Stimulated activated CD4-positive, alpha-beta T cell treated with anti-CD3 and anti-CD28 coated beads, Interleukin-2, amount 100 ng/mL, for 48 hours (primary cell): ENCODE data around the gene ALG6.
A peak's percentile ranks its signal among the peaks of the same experiment; 100 is the strongest.

Experiments used
- DNase-seq, 2 donors: peaks; one replicate each; pipeline ENCODE4 v3.0.0-alpha.2; 2020

The ALG6 gene

DNA sequence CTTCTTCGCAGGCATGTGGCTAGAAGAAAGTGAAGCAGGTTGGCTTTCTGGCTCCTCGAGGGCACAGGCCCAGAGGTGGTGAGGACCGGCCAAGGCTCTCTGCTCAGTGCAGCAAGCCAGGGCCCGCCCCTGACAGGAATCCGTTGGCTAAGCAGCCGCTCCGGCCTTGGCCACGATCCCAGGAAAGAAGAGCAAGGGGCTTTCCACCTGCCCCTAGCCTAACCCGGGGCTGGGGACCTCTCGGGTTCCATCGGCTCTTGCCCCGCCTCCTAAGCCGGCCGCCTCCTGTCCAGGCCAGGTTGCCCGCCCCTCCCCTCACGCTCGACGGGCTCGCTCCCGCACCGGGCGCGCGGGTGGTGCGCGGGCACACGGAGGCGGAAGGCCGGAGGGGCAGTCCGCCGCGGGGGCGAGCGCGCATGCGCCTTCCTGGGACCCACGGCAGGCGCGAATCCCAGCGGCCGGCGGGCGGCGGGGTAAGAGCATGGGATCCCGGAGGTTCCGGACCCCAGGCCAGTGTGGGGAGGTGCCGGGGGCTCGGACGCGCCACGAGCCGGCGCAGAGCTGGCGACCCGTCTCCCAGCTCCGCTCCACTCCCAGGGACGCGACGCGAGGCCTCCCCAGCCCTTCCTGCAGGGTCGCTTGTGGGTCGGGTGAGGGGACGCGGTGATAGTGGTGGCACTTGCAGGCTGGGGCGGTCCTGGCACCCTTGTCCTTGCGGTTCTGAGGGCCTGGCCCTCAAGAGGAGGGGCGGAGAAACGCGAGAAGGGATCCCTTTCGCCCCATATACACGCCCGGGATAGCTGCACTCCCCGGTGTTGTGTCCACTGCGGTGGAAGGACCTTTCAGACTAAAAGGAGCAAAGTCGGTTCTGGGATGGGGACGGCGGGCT is at the start of gene ALG6:
TSS of gene ALG6 (plus strand) at position 413 of the 889 bp plus-strand sequence. CDS start 3,351 bp downstream, outside the sequence.
- DNase-seq, result peak; percentile 91 to 92

DNA sequence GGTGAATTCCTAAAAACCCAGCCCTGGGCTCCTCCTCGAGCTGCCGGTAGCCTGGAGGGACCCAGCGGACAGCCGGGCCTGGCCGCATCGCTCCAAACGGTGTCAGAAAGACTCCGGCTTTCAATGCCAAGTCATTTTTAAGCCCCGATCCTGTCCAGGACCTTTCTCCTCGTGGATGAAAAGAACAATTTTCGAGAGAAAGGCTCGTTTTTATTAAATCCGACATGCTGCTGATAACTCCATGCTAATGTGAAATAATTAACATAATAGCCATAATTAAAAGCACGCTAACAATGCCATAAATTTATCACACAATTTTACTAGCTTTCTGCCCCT is 49.6 kb upstream of the ALG6 start:
- DNase-seq, result no peak

DNA sequence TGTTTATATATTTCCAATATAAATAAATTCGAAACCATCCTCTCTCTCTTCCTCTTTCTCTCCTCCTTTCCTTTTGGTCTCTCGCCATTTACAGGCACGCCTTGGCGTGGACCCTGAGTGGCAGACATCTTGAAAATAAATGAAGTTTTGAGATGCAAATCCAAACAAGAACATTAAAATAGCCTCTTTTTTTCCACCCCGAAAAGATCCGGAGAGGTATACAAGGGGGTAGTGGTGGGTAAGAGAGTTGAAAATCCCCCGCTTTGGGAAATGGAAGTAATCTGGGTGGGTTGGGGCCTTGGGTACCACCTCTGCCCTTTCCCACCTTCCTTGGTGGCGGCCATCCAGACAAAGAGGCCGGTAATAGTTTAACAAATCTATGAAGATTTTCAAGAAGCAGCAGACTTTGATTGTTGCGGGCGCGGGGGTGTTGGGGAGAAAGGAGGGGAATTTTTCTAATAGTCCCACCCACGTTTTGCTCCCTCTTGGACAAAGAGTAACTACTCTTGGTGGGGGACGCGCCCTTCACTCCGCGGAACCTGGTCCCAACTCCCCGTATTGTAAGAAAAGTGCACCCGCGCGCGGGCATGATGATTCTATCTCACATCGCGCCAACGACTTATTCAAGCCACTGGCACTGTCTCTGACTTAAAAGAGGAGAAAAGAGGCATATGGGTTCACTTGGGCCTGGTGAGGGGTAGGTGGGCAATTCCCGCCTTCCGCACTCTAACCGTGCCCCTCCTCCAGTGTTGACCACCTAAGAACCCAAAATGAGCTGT is 49.0 kb upstream of the ALG6 start:
- no peak for DNase-seq

DNA sequence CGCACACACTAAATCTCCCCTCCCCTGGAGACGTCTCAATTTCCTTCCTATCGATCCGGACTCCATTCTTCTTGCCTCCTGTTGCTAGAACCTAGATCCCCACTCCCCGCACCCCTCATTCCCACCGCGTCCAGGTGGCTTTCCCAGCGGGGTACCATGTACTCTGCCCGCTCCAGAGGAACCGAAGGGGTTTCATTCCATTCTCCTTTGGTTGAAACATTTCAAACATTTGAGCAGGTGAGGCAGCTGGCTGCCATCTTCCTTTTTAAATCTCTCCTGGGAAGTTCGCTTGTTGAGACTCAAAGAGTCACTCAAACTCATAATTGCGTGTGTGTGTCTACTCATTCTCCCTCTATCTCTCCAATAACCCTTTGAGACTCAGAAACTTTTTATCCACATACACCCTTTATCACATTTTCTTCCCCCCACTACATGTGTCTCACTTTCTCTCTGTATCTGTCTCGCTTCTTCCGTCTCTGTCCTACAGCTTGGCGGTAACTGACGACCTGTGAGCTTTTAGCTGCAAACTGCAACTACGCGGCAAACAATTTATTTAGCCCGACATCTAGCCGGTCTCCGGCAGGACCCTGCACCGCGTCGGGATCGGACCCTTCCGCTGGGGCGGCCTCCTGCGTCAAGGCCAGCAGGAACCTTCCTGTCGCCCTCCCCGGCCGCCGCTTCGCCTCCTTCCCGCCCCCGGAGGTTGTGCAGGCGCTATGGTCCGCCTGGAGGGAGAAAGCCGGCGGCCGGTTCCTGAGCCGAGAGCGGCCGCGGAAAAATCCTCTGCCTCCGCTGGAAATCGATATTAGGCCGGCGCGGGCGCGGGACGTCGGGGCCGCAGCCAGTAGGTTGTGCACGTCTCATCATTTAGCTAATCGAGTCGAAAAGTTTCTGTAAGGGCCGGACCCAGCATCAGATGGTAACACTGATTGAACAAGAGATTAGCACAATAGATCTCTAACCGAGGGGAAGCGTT is 48.1 kb upstream of the ALG6 start:
- no peak for DNase-seq

DNA sequence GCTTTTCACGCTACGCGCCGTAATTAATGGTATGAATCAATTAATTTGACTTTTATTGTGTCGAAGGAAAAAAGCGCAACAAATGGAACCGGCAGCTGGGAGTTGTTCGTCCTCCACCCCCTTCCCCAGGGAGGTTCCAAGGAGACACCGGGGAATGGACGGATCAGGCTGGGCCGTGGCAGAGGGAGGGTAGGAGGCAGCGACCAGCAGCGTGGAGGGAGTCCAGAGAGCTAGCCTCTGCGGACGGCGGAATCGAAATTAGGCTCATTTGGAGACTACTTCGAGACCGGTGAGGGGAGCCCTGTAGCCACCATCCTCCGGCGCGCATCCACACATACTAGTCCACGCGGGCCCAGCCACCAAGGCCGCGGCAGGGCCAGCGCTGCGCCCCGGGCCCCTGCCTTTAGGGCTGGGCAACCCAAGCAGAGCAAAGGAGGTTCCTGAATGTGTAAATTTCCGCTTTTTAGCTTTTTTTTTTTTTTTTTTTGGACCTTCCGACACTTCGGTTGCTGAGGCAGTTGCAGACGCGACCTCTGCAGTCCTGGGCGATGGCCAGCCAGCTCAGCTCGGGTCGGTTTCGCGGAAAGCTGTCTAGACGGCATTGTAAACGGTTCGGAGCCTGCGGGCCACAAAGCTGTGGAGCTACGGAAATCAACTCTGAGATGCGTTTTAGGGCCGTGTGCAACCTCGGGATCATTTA is 47.3 kb upstream of the ALG6 start:
- no peak for DNase-seq

DNA sequence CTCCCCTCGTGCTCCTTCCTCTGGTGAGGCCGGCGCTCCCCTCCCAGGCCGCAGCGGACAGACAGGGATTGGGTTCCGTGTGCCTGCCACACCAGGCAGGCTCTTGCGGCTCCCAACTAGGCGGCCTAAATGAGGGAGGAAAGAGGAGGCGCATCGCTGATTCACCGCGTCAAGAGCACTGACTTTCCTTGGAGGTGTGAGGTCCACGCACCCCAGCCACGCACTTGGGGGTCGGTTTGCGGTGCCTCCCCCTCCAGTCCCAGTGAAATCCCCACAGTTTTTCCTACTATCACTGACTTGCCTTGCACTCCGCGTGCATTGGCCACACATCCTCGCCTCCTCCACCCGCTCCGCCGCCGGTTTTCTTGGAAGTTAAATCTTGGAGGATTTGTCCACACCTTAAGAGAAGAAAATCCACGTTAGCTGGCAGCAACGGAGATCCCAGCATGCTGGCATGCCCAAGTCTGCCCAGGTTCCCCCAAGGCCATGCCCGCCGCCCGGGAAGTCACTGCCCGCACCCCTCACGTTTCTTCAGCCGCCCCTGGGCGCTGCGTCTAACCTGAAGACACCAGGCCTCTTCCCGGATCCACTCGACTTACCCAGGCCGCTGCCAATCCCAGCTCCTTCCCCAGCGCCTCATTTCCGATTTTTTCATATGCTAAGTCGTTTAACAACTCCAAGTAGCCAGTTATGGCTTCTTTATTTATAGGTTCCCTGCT is 46.2 kb upstream of the ALG6 start:
- no peak for DNase-seq

DNA sequence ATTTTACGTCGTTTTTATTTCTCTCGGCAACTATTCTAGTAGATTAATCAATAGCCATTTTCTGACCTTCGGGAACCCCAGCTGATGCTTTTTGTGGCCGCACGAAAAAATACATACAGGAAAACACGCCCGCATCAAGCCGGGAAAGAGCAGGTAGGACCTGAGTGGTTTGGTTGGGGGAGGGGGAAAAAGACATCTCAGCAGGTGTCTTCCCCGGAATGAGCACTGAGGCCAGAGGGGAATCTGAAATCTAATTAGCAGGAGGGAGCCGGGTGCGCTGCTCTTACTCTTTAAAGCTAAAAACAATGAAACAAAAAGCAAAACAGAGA is 45.7 kb upstream of the ALG6 start:
- no peak for DNase-seq

DNA sequence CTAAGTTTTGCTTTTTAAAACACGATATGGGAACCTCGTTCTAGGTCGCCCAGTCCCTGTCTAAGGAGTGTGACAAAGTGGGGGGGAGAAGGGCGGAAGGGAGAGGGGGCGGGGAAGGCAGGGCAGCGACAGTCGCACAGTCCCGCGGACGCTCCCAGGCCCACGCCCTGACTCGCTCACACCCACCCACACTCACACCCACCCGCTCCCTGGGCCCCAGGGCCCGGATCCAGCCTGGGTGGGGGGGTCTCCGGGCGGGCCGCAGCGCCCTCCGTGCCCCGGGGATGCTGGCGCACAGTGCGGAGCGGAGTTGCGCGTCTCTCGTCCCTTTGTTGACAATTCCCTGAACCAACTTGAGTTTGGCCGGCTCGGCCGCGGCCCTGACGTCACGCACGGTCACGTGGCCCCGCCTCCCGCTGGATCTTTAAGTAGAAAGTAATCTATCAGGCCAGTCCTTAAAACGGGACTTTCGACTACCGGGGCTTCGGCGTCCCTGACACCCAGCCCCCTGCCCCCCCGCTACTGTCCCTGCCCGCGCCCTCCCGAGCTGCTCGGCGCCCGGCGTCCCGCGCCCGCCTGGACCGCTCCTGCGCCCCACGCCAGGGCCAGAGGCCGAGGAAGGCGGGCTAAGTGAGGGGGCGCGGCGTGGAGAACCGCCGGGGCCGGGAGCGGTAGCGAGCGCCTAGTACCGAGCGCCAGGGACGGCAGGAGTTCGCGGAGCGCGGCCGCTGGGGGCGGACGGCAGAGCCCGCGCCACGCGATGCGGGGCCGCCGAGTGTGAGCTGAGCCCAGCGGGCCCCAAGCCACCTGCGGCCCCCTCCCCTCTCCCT is 45.1 kb upstream of the ALG6 start, which contains the start of gene FOXD3:
TSS of gene FOXD3 (plus strand) at position 454 of the 830 bp plus-strand sequence. CDS start 492 bp downstream, outside the sequence.
- DNase-seq, result no peak

DNA sequence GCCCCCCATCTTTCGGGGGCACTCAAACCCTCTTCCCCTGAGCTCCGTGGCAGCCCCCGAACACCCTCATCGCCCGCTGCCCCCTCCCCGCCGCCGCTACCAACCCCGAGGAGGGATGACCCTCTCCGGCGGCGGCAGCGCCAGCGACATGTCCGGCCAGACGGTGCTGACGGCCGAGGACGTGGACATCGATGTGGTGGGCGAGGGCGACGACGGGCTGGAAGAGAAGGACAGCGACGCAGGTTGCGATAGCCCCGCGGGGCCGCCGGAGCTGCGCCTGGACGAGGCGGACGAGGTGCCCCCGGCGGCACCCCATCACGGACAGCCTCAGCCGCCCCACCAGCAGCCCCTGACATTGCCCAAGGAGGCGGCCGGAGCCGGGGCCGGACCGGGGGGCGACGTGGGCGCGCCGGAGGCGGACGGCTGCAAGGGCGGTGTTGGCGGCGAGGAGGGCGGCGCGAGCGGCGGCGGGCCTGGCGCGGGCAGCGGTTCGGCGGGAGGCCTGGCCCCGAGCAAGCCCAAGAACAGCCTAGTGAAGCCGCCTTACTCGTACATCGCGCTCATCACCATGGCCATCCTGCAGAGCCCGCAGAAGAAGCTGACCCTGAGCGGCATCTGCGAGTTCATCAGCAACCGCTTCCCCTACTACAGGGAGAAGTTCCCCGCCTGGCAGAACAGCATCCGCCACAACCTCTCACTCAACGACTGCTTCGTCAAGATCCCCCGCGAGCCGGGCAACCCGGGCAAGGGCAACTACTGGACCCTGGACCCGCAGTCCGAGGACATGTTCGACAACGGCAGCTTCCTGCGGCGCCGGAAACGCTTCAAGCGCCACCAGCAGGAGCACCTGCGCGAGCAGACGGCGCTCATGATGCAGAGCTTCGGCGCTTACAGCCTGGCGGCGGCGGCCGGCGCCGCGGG is 44.2 kb upstream of the ALG6 start:
- DNase-seq, result no peak

DNA sequence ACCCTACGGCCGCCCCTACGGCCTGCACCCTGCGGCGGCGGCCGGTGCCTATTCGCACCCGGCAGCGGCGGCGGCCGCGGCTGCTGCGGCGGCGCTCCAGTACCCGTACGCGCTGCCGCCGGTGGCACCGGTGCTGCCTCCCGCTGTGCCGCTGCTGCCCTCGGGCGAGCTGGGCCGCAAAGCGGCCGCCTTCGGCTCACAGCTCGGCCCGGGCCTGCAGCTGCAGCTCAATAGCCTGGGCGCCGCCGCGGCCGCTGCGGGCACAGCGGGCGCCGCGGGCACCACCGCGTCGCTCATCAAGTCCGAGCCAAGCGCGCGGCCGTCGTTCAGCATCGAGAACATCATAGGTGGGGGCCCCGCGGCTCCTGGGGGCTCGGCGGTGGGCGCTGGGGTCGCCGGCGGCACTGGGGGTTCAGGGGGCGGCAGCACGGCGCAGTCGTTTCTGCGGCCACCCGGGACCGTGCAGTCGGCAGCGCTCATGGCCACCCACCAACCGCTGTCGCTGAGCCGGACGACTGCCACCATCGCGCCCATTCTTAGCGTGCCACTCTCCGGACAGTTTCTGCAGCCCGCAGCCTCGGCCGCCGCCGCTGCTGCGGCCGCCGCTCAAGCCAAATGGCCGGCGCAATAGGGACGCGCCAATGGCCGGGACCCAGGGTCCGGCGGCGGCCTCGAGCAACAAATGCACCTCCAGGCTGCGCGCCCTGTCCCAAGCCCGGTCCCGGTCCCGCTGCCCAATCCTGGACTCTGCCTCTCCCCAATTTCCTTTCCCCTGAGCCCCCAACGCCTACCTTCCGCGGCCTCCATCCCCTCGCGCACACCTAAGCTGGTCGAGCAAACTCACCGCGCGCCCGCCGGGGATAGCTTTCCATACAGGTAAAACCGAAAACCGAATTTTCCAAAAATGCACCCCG is 43.3 kb upstream of the ALG6 start:
- no peak for DNase-seq

DNA sequence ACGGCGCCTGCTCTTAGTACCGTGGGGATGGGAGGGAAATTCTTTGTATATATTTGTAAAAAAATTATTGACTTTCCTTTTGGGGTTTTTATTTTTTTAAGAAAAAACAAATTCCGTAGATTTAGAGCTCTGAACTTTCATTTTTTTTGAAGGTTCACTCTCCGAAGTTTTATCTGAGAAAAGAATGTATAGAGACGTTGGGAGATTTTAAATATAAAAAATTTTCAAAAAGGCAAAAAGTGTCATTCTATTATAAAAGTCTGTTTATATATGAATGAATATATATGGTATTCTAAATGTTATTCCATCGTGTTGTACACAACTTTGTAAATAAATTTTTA is 42.7 kb upstream of the ALG6 start:
- DNase-seq, result no peak

DNA sequence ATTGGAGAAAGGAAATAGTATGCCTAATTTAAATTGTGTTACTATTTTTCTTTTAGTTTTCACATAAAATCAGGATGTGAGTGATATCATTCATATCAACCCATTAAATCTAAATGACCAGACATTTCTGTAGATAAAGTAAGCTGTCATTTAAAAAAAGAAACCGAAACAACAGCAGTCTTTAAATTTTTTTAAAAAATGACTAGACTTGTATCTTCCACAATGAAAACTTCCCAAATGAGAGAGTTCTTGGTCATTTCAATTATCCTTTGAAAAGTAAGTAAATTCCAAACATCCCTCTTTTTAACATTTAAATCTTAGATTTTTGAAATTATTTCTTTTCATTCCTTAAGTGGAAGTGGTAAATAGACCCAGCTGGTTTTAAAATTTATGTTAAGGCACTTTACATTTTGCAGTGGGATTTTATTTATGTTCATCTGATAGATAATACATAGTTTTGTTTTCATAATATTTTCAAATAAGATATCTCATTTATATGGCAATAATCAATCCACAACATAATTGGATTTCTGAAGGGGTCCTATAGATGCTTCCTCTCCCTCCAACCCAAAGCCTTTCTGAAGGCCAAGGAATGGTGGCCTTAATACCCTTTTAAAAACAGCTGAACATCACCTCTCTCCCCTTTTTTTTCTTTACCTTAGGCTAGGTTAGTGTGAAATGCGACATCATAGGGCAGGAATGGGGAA is 42.0 kb upstream of the ALG6 start:
- DNase-seq, result no peak

DNA sequence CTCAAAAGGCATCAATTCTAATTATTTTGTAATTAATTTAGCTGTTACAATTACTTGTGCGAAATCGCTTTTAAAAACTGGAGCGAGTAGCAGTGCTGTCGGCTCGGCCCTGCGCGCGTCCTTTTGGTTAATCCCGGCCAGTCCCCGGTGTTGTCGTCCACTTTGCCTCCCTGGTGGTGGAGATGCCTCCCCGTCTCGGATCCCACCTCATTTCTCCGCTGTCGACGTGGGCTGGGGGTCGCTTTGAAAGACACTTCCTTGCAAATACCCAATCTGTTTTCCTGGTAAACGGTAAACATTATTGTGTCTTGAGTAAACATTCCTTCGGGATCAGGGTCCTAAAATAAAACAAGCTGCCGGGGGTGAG is 41.3 kb upstream of the ALG6 start:
- no peak for DNase-seq

DNA sequence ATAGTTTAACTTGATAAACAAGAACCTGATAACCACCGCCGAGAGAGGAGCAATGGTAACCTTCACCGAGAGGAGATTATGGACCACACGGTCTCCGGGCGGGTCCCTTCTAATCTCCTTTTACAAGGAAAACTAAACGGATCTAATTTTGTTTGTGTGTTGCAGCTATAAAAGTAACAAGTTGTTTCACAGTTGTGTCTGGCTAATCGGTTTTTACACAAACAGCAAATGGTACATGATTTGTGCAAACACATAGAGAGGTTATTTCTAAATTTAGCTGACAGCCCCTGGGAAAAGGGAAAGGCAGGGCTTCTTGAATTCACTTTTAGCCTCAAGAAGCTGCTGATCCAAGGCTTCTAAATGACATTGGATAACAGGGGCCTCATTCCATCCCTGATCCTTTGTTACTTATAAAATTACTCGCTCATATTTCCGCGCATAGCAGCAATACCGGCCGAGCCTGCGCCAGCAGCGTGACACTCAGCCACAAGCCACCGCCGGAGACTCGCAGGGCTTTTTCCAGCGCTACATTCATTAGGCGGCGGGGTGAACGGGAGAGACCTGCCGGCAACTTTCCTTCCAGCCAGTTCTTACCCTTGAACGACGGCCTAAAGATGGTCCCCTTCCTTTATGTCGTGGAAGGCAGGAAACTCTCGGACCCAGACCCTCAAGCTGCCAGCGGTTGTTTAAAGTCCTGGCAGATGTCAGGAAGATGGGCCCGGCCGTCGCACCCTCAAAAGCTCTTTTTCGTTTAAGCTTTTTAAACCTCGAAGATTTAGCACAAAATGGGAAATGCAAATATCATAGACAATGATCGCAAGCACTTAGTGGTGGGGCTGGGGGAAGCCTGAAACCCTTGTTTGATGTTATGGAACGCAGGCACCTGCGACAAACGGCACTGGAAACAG is 40.7 kb upstream of the ALG6 start:
- DNase-seq, result no peak

DNA sequence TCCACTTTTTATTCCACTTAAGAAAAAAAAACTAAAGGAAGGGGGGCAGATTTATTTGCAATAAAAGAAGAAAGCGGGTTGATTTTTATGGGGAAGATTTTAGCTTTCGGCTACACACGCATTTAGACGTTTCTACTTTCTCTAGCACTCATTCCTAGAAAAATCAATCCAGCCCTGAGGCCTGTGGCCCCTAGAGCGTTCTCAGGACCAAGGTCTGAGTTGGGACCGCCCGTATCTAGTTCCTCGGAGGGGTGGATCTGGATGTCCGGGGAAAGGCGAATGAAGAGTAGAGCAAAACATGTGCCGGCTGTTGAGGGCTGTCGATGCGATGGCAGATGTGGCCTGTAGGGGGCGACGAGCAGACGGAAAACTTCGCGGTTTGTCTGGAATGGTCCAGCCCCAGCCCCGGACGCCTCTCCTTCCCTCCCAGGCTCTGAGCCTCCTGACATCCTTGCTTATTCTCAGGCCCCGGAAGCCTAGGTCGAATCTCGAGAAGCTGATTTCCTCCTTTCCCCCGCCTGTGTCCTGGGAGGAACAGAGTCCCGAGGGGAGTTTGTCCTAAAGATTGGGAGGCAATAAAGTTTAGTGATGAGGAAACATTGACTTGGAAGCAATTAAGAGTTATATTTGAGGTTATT is 39.9 kb upstream of the ALG6 start:
- peak; percentile 58 to 62 for DNase-seq

DNA sequence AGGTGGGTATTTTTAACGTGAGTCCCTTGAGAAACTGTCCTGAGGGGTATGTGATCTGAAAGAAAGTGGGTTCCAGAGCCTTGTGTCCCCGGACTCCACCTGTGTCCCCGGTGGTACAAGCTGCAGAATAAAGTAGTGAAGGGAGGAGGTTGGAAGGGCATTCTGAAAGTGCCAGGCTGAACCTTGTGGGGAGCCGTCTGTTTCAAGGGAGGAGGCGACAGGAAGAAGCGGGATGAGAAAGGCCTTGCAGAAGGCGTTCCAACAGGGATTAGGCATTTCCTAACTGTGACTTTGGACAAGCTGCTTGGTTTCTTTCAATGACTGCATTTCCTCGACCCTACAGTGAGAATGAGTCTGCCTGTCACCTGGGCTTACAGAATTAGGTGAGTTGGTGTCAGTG is 39.3 kb upstream of the ALG6 start:
- no peak for DNase-seq
